D341Med (cell line): ENCODE results near the gene GATAD2B.
"Not testable (repeated sequence)": the region's sequence is repeated elsewhere in the genome, so short reads cannot be mapped to it uniquely, and the experiment has no call there.

ENCODE experiments used
- DNase-seq: peaks from one replicate; pipeline ENCODE4 v3.0.0; 2012; ENCODE audit warnings: low spot score

Gene GATAD2B

GRCh38 chr1:153929981-153930948, 7.5 kb upstream of the GATAD2B start:
- DNase-seq: peak; percentile 37

- DNase-seq: no peak
Measured at GRCh38 chr1:153929426-153929825, 6.7 kb upstream of the GATAD2B start.

- DNase-seq: peak; percentile 14
Measured at GRCh38 chr1:153928791-153929341, 6.1 kb upstream of the GATAD2B start.

GRCh38 chr1:153928245-153928644, 5.5 kb upstream of the GATAD2B start:
- DNase-seq: no peak

- DNase-seq: no peak
Measured at GRCh38 chr1:153926405-153926804, 3.6 kb upstream of the GATAD2B start.

- peak; percentile 90 for DNase-seq
Measured at GRCh38 chr1:153922076-153922971, 448 bp downstream of the GATAD2B start.

GRCh38 chr1:153921803-153922075, 1.0 kb downstream of the GATAD2B start:
- DNase-seq: peak; percentile 38

- no peak for DNase-seq
Measured at GRCh38 chr1:153921080-153921802, 1.5 kb downstream of the GATAD2B start.

- DNase-seq: peak; percentile 37
Measured at GRCh38 chr1:153919876-153920852, 2.6 kb downstream of the GATAD2B start.

GRCh38 chr1:153916297-153916696, 6.5 kb downstream of the GATAD2B start:
- no peak for DNase-seq

- no peak for DNase-seq
Measured at GRCh38 chr1:153912349-153912748, 10.4 kb downstream of the GATAD2B start.

- not testable (repeated sequence) for DNase-seq
Measured at GRCh38 chr1:153910560-153910959, 12.2 kb downstream of the GATAD2B start.

- DNase-seq: no peak
Measured at GRCh38 chr1:153908071-153908470, 14.7 kb downstream of the GATAD2B start.

- no peak for DNase-seq
Measured at GRCh38 chr1:153907134-153907533, 15.6 kb downstream of the GATAD2B start.

- no peak for DNase-seq
Measured at GRCh38 chr1:153906396-153906795, 16.4 kb downstream of the GATAD2B start.

- not testable (repeated sequence) for DNase-seq
Measured at GRCh38 chr1:153905908-153906307, 16.9 kb downstream of the GATAD2B start.

- DNase-seq: no peak
Measured at GRCh38 chr1:153903841-153904455, 18.8 kb downstream of the GATAD2B start.

- no peak for DNase-seq
Measured at GRCh38 chr1:153899509-153899908, 23.3 kb downstream of the GATAD2B start.

GRCh38 chr1:153895866-153896265, 26.9 kb downstream of the GATAD2B start:
- DNase-seq: not testable (repeated sequence)

GRCh38 chr1:153891042-153891441, 31.7 kb downstream of the GATAD2B start:
- DNase-seq: not testable (repeated sequence)
